GM19238 (cell line): ENCODE data around the gene CCNYL1.
A peak's percentile ranks its signal among the peaks of the same experiment; 100 is the strongest.
"Not testable (repeated sequence)": the region's sequence is repeated elsewhere in the genome, so short reads cannot be mapped to it uniquely, and the experiment has no call there.

Source experiments
- DNase-seq: peaks from one replicate; pipeline ENCODE4 v3.0.0; 2011; ENCODE audit warnings: low spot score; ENCODE audit not compliant: insufficient read length

Gene CCNYL1

DNA sequence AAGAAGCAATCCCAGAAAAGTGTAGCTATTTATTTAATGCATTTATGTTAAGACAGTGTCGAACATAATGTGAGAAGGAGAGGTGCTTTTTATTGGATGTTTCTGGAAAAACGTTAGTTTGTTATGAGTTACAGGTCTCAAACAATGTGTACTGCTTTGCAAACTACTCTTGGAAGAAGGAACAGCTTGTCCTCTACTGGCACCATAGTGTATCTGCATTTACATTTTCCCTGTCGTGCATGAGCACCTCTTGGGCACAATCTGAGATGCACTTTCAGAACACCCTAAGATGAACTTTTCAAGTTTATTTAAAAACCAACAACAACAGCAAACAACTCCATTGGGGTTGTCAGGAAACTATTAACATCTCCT lies 22.8 kb downstream of the CCNYL1 start:
- no peak for DNase-seq

DNA sequence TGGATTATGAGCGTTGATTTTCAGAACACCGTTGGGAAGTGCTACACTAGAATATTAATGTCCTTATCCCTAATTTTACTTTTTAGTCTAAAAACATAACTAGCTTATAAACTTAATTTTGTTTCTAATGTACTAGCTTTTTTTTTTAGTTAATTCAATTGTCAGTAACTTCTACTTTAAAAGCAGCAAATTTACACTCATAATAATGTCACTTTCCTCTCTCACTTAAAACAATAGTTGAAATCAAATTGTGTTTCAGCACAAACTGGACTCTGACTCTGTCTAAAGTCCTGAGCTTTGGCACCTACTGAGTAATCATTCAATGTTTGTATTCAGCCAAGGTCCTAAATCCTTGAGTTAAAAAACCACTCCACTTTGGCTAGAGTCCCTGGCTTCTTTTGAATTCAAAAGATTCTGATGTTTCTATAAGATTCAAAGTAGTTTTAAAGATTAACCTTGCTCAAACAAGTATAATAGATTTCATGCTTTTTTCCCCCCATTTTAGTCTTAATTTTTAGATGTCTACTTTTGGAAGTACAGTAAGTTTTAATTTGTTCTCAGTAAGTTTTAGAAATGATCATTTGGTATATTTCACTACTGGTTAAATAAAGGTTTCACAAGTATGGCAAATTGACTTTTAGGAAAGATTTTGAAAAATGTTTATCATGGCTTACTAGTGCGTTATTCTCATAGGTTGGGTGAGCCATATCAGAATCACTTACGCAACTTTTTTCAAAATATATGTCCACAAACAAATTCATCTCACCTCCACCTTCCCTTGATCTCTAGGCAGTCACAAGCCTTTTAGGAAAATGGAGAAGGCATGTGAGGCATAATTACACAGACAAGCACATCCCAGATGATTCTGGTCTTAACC lies 23.4 kb downstream of the CCNYL1 start:
- no peak for DNase-seq

DNA sequence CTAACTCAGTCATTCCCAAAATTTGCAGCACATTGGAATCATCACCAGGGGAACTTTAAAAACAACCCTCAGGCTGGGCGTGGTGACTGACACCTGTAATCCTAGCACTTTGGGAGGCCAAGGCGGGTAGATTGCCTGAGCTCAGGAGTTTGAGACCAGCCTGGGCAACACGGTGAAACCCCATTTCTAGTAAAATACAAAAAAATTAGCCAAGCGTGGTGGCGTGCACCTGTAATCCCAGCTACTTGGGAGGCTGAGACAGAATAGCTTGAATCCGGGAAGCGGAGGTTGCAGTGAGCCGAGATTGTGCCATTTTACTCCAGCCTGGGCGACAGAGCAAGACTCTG lies 24.0 kb downstream of the CCNYL1 start:
- not testable (repeated sequence) for DNase-seq

DNA sequence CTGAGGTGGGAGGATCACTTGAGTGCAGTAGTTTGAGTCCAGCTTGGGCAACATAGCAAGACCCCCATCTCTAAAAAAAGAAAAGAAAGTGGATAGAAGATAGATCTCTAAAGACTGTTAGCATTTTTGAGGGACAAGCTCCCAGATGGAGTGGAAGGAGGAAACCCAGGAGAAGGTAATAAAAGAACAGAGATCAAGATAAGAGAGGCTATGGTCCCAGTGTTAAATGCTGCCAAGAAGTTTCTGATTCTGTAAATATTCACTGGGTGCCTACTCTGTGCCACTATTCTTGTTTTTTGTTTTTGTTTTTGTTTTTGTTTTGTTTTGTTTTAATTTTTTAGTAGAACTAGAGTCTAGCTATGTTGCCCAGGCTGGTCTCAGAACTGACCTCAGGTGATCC lies 32.1 kb downstream of the CCNYL1 start:
- no peak for DNase-seq

DNA sequence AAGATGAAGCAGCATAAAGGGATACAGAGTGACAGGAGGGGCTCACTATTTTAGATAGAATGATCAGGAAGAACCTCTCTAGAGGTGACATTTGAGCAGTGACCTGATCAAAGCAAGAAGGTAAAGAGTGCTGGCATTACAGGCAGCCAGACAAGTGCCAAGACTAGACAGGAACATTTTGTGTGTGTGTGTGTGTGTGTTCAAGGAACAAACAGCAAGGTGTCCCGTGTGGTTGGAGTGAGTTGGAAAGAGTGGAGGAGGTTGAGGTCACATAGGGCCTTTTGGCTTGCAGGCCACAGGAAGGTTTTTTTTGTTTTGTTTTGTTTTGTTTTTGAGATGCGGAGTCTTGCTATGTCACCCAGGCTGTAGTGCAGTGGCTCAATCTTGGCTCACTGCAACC lies 32.6 kb downstream of the CCNYL1 start:
- DNase-seq = no peak

DNA sequence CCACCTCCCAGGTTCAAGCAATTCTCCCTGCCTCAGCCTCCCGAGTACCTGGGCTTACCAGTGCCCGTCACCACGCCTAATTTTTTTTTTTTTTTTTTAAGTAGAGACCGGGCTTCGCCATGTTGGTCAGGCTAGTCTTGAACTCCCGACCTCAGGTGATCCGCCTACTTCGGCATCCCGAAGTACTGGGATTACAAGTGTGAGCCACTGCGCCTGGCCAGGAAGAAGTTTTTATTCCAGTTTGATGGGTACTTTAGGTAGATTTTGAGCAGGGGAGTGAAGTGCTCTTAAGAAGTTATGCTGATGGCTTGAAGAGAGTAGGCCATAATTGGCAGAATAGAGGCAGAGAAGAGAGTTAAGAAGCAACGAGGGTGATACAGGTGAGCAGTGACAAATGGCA lies 33.0 kb downstream of the CCNYL1 start:
- DNase-seq = no peak

DNA sequence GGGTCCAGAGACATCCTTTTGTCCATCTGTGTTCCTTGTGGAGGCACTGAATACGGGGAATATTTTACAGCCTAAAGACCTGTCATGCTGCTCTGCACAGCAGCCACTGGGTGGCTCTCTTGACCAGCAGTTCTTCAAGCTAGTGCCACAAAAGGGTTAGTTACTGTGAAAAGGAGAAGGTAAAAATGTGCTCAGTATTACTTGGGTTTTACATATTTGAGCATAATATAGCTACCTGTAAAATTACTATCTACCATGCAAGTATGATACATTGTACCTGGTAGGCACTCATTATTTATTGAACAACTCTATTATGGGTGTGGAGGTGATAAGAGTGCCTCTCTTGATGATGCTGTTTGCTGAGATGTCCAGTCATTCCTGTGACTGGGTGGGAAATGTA lies 34.7 kb downstream of the CCNYL1 start:
- DNase-seq = peak; percentile 24

DNA sequence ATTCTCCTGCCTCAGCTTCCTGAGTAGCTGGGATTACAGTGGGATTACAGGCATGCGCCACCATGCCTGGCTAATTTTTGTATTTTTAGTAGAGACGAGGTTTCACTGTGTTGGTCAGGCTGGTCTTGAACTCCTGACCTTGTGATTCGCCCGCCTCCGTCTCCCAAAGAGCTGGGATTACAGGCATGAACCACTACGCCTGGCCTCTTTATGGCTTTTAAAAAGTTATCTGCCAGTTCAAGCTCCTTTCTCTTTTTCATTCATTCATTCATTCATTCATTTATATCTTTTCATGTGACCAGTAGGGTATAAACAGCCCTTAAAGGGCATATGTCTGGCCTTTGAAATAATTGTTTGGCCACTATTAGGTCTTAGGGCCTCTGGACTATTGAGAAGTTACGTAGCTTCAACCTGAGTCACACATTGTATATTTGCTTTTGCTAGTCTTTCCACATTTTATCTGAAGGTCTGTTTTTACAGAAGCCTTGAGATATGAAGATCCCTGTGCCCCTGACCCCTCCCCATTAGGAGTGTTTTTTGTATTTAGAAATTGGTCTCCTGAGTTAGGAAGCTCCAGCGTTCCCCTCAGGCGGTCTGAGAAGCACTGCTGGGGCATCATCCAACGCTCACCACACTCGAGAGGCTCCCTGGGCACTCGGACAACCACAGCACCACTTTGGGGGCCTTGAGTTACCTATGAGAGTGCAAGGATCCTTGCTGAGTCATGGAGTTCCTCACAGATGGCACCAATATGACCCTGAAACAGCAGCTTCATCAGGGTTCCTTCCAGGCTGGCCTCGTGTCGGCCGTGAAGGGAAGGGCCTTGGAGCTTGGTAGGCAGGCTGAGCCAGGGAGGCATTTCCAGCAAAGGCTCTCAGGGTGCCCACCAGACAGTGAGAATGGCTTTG lies 36.5 kb downstream of the CCNYL1 start:
- DNase-seq = no peak

DNA sequence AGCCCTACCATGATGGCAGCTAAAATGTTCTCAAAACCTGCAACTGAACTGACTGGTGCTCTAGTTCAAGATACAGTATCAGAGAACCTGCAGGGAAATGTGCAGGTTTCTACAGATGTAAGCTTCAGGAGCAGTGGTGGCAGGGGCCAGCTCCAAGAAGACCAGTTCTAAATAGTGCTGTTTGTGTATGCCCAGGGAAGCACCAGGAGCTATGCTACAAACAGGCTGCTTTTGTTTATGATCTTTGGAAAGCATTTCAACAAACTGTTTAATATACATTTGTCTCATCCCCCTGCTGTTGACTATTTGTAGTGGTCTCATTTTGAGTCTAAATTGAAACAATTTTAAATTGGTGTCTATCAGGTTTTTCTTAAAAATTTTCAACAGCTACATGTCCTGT lies 37.6 kb downstream of the CCNYL1 start:
- DNase-seq = no peak

DNA sequence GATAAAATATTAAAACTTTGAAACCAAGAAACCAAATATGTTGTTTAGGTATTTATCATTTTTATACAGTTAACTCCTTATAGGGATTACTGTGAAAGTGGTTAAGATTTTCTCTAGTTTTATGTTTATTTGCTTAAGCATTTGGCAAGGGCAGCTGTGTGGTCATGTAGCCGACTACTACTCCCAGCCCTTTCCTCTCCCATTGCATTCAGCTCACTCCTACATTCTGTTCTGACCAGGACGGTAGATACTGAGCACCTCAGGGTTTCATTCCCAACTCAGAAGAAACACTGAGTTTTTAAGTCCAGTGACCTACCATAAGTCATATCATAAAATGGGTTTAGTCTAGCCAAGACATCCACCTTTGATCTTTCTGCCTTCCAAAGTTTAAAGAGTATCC lies 38.4 kb downstream of the CCNYL1 start:
- DNase-seq = no peak

DNA sequence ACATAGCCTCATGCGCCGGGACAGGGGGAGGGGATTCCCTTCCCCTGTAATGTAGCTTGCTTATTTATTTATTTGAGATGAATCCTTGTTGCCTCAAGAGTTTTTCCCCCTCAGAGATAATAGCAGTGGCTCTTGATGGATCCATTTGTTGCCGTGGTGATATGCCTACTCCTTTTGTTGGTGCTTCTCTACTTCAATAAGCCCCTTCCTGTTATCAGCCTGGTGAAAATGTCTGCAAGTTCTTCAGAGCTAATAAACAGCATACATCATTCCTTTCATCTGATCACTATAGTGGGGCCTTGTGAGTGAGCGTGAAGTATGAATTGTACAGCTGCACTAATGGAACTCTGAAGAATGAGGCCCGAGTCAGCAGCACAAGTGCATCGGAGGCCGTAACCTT lies 38.9 kb downstream of the CCNYL1 start:
- no peak for DNase-seq

DNA sequence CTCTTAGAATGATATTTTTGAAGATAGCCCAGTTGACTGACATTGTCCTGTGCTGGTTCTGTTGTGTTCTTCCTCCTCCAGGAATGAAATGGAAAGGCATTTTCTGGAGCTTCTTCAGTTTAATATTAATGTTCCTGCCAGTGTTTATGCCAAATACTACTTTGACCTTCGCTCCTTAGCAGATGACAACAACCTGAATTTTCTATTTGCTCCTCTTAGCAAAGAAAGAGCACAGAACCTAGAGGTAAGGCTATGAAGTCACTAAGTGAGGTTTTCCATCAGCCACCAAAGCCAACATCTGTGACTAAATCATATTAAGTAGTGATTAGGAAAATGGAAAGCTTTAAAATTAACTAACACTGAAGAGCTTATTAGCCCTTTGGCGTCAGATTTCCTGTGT lies 39.4 kb downstream of the CCNYL1 start:
- no peak for DNase-seq

DNA sequence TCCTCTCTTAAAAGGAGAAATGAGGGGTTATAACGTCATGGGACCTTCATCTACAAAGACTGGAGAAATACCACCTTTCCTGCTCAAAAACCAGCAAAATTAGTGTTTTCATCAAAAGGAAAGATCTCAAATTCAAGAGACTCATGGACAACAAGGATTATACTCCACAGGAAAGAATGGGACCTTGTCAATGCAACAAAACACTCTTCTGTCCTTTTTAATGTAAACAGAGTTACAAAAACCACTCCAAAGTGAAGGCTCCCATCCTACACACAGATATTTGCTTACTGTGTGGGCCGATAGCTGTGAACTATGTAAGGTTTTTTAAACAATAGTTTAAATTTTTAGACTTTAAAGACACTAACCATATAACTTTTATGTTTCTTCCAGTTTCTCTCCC lies 42.2 kb downstream of the CCNYL1 start:
- not testable (repeated sequence) for DNase-seq

DNA sequence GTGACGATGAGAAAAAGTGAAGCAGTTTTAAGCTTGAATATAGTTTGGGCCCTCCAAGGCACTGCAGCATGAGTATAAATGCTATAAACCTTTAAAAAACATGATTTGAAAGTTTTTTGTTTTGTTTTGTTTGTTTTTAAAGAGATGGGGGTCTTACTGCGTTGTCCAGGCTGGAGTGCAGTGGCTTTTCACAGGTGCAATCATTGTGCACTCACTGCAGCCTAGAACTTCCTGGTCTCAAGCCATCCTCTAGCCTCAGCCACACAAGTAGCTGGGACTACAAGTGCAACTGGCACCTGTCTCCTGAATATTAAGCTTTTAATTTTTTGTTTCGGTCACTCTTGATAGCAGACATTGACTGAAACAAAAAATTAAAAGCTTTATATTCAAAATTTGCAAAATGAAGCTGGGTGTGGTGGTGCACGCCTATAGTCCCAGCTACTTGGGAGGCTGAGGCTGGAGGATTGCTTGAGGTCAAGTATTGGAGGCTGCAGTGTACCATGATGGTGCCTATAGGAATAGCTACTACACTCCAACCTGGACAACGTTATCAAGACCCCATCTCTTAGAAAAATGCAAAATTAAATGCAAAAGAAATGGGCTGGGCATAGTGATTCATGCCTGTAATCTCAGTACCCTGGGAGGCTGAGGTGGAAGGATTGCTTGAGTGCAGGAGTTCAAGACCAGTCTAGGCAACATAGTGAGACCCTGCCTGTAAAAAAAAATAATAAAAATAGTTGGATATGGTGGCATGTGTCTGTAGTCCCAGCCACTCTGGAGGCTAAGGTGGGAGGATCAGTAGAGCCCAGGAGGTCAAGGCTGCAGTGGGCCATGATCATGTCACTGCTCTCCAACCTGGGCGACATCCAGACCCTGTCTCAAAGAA lies 43.3 kb downstream of the CCNYL1 start:
- no peak for DNase-seq

DNA sequence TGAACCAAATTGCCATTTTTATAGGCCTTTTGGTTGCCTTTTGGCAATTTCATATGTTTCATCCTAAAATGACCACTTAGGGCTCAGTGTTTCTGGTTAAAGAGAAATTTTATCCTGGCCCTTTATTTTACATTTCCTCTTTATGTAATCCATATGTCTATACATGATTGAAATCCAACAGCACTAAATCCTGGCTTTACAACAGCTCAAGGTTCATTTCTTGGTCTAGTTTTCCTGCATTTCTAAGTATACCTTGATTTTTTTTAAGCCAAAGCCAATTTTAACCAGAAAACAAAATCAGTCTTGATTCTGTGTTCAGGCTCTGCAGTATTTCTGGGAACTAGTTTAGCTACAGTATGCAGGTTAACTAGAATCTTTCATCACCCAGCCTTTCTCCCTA lies 46.6 kb downstream of the CCNYL1 start:
- no peak for DNase-seq

DNA sequence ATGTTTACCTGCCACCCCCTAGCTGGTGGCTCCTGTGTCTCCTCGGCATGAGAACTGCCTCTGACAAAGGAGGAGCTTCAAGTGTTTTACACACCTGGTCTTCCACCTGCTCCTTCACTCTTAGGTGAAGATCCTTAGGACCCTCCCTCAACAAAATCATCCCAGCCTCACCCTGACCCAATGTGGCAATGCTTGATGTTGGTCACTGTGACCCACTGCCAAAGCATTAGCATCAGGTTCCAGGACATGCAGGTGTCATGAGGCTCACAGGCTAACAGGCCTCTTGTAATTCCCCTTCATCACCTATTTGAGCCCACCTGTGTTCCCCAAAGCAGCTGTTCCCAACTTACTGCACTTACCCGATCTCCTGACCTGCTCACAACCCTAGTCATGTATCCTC lies 48.5 kb downstream of the CCNYL1 start:
- DNase-seq = no peak

DNA sequence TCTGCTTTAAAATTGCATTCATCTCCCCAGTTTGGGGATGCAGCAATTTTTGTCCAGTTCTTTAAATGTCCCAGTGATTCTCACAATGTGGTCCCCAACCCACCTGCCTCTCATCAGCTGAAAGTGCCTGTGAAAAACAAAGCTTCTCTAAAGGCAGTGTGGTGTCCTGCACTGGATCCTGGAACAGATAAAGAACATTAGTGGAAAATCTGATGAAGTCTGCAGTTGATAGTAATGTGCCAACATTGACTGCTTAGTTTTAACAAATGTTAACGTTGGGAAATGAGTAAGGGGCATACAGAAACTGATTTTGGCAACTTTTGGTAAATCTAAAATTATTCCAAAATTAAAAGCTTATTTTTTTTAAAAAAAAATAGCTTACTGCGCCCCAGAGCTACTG lies 49.0 kb downstream of the CCNYL1 start:
- DNase-seq = no peak

DNA sequence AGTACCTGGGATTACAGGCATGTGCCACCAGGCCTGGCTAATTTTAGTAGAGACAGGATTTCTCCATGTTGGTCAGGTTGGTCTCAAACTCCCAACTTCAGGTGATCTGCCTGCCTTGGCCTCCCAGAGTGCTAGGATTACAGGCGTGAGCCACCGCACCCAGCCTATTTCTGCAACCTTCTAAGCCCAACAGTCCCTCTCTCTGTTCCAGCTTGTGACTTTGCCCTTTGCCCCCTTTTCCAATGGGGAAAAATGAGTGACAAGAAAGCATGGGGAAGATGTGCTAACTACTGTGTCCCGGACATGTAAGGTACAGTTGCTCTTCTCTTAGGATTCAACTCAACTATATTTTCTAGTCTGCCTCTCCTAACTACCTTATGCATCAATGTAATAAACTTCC lies 50.0 kb downstream of the CCNYL1 start:
- not testable (repeated sequence) for DNase-seq

DNA sequence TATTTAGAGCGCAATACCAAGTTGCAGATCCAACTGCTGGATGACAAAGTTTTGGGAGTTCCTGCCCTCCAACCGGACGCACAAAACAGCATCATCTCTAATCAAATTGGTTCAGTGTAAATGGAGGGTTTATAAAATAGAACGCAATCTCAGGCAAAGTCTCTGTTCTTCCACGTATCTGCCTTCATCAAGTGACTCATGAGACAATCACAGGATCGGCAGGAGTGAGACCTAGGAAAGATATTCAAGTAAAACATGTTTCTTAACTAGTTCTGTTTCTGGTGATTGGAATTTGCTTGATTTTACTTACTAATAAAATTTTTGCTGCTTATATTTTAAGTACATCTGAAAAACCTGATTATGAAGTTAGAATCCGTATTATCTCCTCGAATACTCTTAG lies 50.7 kb downstream of the CCNYL1 start:
- no peak for DNase-seq

DNA sequence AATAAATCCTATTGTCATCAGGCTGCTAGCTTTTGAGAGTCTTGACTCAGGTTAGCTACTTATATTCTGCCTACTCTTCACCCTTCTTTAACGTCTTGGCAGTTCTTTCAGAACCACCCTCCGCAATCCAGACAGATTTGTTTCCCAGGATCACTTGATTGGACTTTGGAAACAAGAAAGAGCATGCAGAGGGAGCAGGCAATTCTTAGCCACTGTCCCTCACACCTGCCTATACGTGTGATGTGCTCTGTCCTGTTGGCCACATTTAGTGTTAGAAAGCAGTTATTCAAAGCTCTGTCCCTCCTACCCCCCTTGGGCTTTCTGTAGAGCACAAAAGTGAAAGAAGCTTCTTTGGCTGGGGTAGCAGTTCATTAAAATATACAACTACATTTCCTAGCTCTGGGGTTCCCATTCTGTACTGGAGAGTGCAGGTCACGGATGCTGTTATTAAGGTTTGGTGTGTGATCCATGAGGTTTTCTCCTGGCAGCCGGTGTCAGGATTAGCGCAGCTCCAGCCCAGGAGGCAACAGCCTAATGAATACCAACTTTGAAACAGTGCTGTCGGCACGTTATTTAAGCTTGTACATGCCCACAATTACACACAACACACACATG lies 52.0 kb downstream of the CCNYL1 start:
- no peak for DNase-seq

DNA sequence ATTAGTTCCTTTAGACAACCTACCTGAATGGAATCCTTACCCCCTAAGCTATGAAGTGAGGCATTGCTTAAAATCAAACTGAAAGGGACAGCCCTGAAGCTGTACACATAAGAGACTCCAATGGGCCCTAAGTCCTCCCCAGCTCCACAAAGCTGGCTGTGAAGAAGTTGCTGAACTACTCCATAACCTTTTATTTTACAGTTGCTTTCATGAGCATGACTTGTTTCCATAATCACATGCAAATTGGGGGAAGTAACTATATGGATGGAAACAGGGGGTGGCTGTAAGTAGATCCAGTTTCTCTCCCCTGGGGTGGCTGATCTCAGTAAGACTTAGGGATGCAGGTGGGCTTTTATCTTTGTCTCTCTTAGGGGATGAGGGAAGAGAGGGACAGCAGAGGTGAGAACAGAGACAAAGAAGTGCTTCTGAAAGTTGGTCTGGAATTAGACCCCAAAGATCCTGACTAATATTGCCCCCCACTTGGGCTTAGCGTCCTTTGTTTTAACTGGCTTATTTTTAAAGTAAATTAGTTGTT lies 52.7 kb downstream of the CCNYL1 start:
- no peak for DNase-seq
